IMR-90 (cell line): ENCODE measurements around the gene APOBEC3B. TPM values are rescaled to one million over a fixed set of nuclear protein-coding genes. Genes with fewer than 3 reads are reported as not detected.

ENCODE experiments used
- ATAC-seq: fragments of 200-7000 bp; cut with Tn5 transposase; 2 replicates; pipeline ENCODE4 v1.9.1; 2020; ENCODE audit warnings: low read depth, mild to moderate bottlenecking, moderate library complexity
- BruUV-seq: library from RNA; stranded (reverse); fragments of 400-500 nt; replicated peaks from 2 replicates; lab custom pipeline; 2021; lab: Mats Ljungman, UMichigan
- CTCF ChIA-PET: fragments of 300-600 bp; formaldehyde crosslinking; extraction: SDS; loops from one replicate; lab custom pipeline; 2021; ENCODE audit warnings: antibody characterized with exemption; lab: Yijun Ruan, JAX
- POLR2A ChIA-PET: fragments of 300-600 bp; sonication (Branson Sonifier 250); formaldehyde crosslinking; loops from one replicate; lab custom pipeline; 2022; ENCODE audit warnings: antibody characterized with exemption; ENCODE audit not compliant: unreplicated experiment; lab: Charles Lee
- DNase-seq: peaks from one replicate; pipeline ENCODE4 v3.0.0; 2013
- H2AFZ ChIP-seq: replicated peaks from 2 replicates; pipeline ENCODE3; 2013; ENCODE audit warnings: low read length, mild to moderate bottlenecking; ENCODE audit not compliant: poor library complexity
- H2AK5ac ChIP-seq: 2 replicates; pipeline ENCODE4 v1.6.1; 2013; ENCODE audit warnings: low read depth, low read length, inconsistent platforms
- H2AK9ac ChIP-seq: replicated peaks from 2 replicates; pipeline ENCODE3; 2013; ENCODE audit warnings: mild to moderate bottlenecking, low read depth, low read length, moderate library complexity; ENCODE audit not compliant: poor library complexity
- H2BK120ac ChIP-seq: 2 replicates; pipeline ENCODE4 v1.6.1; 2013; ENCODE audit warnings: low read depth, low read length, inconsistent platforms
- H2BK15ac ChIP-seq: 3 replicates; pipeline ENCODE4 v1.6.1; 2013; ENCODE audit warnings: low read depth, low read length, inconsistent platforms
- H2BK20ac ChIP-seq: 2 replicates; pipeline ENCODE4 v1.6.1; 2013; ENCODE audit warnings: low read depth, mild to moderate bottlenecking, inconsistent platforms, low read length, moderate library complexity
- H2BK5ac ChIP-seq: 2 replicates; pipeline ENCODE4 v1.6.1; 2013; ENCODE audit warnings: mild to moderate bottlenecking, low read depth, low read length, inconsistent platforms; ENCODE audit not compliant: poor library complexity, severe bottlenecking
- H3K14ac ChIP-seq: replicated peaks from 2 replicates; pipeline ENCODE4 v1.6.1; 2013; ENCODE audit warnings: low read depth, low read length, inconsistent platforms
- H3K18ac ChIP-seq: 2 replicates; pipeline ENCODE4 v1.6.1; 2013; ENCODE audit warnings: low read depth, low read length, control low read depth
- H3K23ac ChIP-seq: 2 replicates; pipeline ENCODE4 v1.6.1; 2013; ENCODE audit warnings: low read depth, low read length, inconsistent platforms
- H3K27ac ChIP-seq: 2 replicates; pipeline ENCODE4 v1.5.1; 2013; ENCODE audit warnings: mild to moderate bottlenecking, control low read depth, low read length; ENCODE audit not compliant: insufficient read depth
- H3K27me3 ChIP-seq: 2 replicates; pipeline ENCODE4 v1.6.1; 2013; ENCODE audit warnings: low read length; ENCODE audit not compliant: control insufficient read depth, insufficient read depth
- H3K36me3 ChIP-seq: 2 replicates; pipeline ENCODE4 v1.6.1; 2013; ENCODE audit warnings: low read length, mixed read lengths; ENCODE audit not compliant: control insufficient read depth, insufficient read depth
- H3K4ac ChIP-seq: 2 replicates; pipeline ENCODE4 v1.6.1; 2013; ENCODE audit warnings: low read depth, low read length, inconsistent platforms
- H3K4me1 ChIP-seq: 2 replicates; pipeline ENCODE4 v1.6.1; 2013; ENCODE audit warnings: low read length, mixed read lengths; ENCODE audit not compliant: control insufficient read depth, insufficient read depth
- H3K4me2 ChIP-seq: 2 replicates; pipeline ENCODE4 v1.6.1; 2013; ENCODE audit warnings: low read depth, mild to moderate bottlenecking, control low read depth, low read length, moderate library complexity
- H3K4me3 ChIP-seq: 2 replicates; pipeline ENCODE4 v1.5.1; 2013; ENCODE audit warnings: low read depth, mild to moderate bottlenecking, control low read depth, low read length, moderate library complexity; ENCODE audit not compliant: insufficient read depth
- H3K56ac ChIP-seq: 2 replicates; pipeline ENCODE4 v1.6.1; 2013; ENCODE audit warnings: low read length, inconsistent platforms; ENCODE audit not compliant: insufficient read depth; ENCODE audit errors: extremely low read depth
- H3K79me1 ChIP-seq, 2 experiments: 2 replicates each; pipeline ENCODE4 v1.6.1; 2013; ENCODE audit warnings: low read length in 2 of 2, inconsistent platforms in 1 of 2, low read depth in 1 of 2
- H3K9ac ChIP-seq: 2 replicates; pipeline ENCODE4 v1.6.1; 2013; ENCODE audit warnings: low read depth, low read length, control low read depth
- H3K9me1 ChIP-seq: 2 replicates; pipeline ENCODE4 v1.6.1; 2013; ENCODE audit warnings: low read length, inconsistent platforms; ENCODE audit not compliant: insufficient read depth
- H3K9me3 ChIP-seq: 2 replicates; pipeline ENCODE4 v1.6.1; 2013; ENCODE audit warnings: low read length; ENCODE audit not compliant: control insufficient read depth, insufficient read depth
- H4K20me1 ChIP-seq: 2 replicates; pipeline ENCODE4 v1.6.1; 2013; ENCODE audit warnings: low read length, inconsistent platforms; ENCODE audit not compliant: insufficient read depth
- H4K5ac ChIP-seq: 2 replicates; pipeline ENCODE4 v1.6.1; 2013; ENCODE audit warnings: mild to moderate bottlenecking, low read depth, low read length, control low read depth
- H4K8ac ChIP-seq, 2 experiments: 2 replicates each; pipeline ENCODE4 v1.6.1; 2013; ENCODE audit warnings: low read depth in 2 of 2, low read length in 2 of 2, control low read depth in 1 of 2, inconsistent platforms in 1 of 2
- H4K91ac ChIP-seq: 2 replicates; pipeline ENCODE4 v1.6.1; 2013; ENCODE audit warnings: low read depth, low read length, inconsistent platforms; ENCODE audit not compliant: insufficient read depth
- CEBPB ChIP-seq: IDR thresholded peaks from 2 replicates; pipeline ENCODE4 v1.6.1; 2012; ENCODE audit warnings: low read depth, low read length, improper control_type of control experiment
- CHD1 ChIP-seq: IDR thresholded peaks from 2 replicates; pipeline ENCODE4 v1.6.1; 2012; ENCODE audit warnings: low read depth, low read length, improper control_type of control experiment
- FOS ChIP-seq: fragments of 150-350 bp; IDR thresholded peaks from 2 replicates; pipeline ENCODE4 v1.6.1; 2016; ENCODE audit warnings: low read depth, low read length
- MAFK ChIP-seq: IDR thresholded peaks from 2 replicates; pipeline ENCODE4 v1.6.1; 2012; ENCODE audit warnings: low read depth, low read length, improper control_type of control experiment
- MAZ ChIP-seq: IDR thresholded peaks from 2 replicates; pipeline ENCODE4 v1.6.1; 2012; ENCODE audit warnings: low read depth, mild to moderate bottlenecking, low read length, improper control_type of control experiment, moderate library complexity, borderline replicate concordance
- MXI1 ChIP-seq: IDR thresholded peaks from 2 replicates; pipeline ENCODE4 v1.6.1; 2012; ENCODE audit warnings: low read depth, mild to moderate bottlenecking, low read length, moderate library complexity, borderline replicate concordance
- NFE2L2 ChIP-seq: fragments of 150-350 bp; IDR thresholded peaks from 2 replicates; pipeline ENCODE4 v1.6.1; 2016; ENCODE audit warnings: low read depth, mild to moderate bottlenecking, low read length
- RAD21 ChIP-seq: IDR thresholded peaks from 2 replicates; pipeline ENCODE4 v1.6.1; 2012; ENCODE audit warnings: low read length, improper control_type of control experiment
- RCOR1 ChIP-seq: IDR thresholded peaks from 2 replicates; pipeline ENCODE4 v1.6.1; 2012; ENCODE audit warnings: mild to moderate bottlenecking, low read length, improper control_type of control experiment; ENCODE audit not compliant: insufficient replicate concordance
- SMC3 ChIP-seq: fragments of 150-350 bp; IDR thresholded peaks from 2 replicates; pipeline ENCODE4 v1.6.1; 2016; ENCODE audit warnings: low read depth, mild to moderate bottlenecking, antibody characterized with exemption, low read length, moderate library complexity
- WGBS, 2 experiments: methylation state at CpG; one replicate each; pipeline versions ENCODE4 v1.1.5 to v1.1.7; 2013; ENCODE audit warnings: missing lambda C conversion rate in 2 of 2; ENCODE audit not compliant: insufficient read length in 1 of 2; ENCODE audit errors: extremely low coverage in 2 of 2; 5-methylcytosine and 5-hydroxymethylcytosine counted together
- dilution Hi-C: fragments of 300-500 bp; cut with HindIII; formaldehyde crosslinking; loops from one replicate; pipeline ENCODE4 v1.14.3; 2018; ENCODE audit warnings: low sequenced_read_pairs; ENCODE audit not compliant: unreplicated experiment
- in situ Hi-C: fragments of 300-500 bp; cut with MboI; formaldehyde crosslinking; loops from 3 replicates; pipeline ENCODE4 v1.14.3; 2019; ENCODE audit warnings: low sequenced_read_pairs, inconsistent platforms, mixed read lengths
- intact Hi-C: fragments of 100-400 bp; cut with micrococcal nuclease; formaldehyde crosslinking; loops from 2 replicates; pipeline ENCODE4 v1.10.0; 2022
- polyA plus RNA-seq, 3 experiments: library from polyadenylated mRNA; depleted of rRNA; stranded (reverse); fragments of >200 nt; gene quantifications; 2 replicates each; pipeline ENCODE4 v1.2.3, GENCODE V29; 2012; ENCODE audit warnings: low replicate concordance in 1 of 3
- total RNA-seq: library from RNA; depleted of rRNA; stranded (reverse); fragments of >200 nt; gene quantifications from 2 replicates; pipeline ENCODE4 v1.2.3, GENCODE V29; 2012
- TF ChIP-seq, protein P1 (sequence below): fragments of 150-350 bp; IDR thresholded peaks from 2 replicates; pipeline ENCODE4 v1.6.1; 2017; ENCODE audit warnings: mild to moderate bottlenecking, antibody characterized with exemption, low read length, low read depth
- TF ChIP-seq, protein P2 (sequence below): fragments of 150-350 bp; IDR thresholded peaks from 2 replicates; pipeline ENCODE4 v1.6.1; 2016; ENCODE audit warnings: low read depth, mild to moderate bottlenecking, low read length, moderate library complexity, borderline replicate concordance

Gene APOBEC3B
- total and polyA plus RNA-seq, 2 of the 4 experiments (the other 2 are of a cell fraction): 17.6 to 34.2 TPM

DNA sequence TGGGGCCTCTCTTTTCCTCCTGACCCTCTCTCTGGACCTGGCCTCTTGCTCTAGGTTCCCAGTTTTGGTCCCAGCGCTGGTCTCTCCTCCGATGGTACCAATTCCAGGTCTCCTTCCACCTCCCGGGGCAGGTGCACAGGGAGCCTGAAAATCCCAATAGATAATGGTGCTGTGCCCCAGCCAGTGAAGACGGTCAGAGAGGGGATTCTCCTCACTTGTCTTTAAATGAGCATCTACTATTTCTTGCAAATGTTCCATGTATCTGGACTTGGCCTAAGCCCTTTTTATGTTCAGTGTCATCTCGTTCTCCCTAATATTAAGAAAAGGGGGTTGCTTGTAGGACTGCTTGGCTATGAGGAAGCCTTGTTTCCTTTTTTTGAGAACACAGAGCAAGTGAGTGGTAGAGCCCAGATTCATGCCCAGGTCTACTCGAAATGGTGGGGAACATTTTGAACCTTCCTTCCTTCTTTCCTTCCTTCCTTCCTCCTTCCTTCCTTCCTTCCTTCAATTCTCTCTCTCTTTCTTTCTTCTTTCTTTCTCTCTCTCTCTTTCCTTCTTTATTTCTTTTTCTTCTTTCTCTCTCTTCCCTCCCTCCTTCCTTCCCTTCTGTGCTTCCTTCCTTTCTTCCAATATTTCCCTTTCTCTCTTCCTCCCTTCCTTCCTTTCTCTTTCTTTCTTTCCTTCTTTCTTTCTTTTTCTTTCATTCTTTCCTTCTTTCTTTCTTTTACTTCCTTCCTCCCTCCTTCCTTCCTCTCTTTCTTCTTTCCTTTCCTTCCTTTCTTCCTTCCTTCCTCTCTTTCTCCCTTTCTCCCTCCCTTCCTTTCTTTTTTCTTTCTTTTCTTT, 24.1 kb upstream of the APOBEC3B start:
- no peak overlapping the region for H3K23ac ChIP-seq
- H2BK15ac ChIP-seq: no peak overlapping the region
- H3K4ac ChIP-seq: no peak overlapping the region
- no peak overlapping the region for H2AK9ac ChIP-seq
- BruUV-seq: no TSS peak
- H3K27ac ChIP-seq: no peak overlapping the region
- no peak overlapping the region for H3K56ac ChIP-seq
- 43% methylated on average over 1 of the region's 6 CpGs; no CpG with 5 or more reads in 1 of the 2 experiments for WGBS, 2 experiments
- no peak overlapping the region for H3K4me2 ChIP-seq
- H3K79me1 ChIP-seq: no peaks in the 10 kb centered on the region
- H2AK5ac ChIP-seq: no peak overlapping the region
- H2AFZ ChIP-seq: no peak overlapping the region
- no peaks in the 10 kb centered on the region for H3K9me3 ChIP-seq
- TF ChIP-seq MAFK: no peak
- TF ChIP-seq, protein P1, sequence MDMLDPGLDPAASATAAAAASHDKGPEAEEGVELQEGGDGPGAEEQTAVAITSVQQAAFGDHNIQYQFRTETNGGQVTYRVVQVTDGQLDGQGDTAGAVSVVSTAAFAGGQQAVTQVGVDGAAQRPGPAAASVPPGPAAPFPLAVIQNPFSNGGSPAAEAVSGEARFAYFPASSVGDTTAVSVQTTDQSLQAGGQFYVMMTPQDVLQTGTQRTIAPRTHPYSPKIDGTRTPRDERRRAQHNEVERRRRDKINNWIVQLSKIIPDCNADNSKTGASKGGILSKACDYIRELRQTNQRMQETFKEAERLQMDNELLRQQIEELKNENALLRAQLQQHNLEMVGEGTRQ: no peak
- TF ChIP-seq CEBPB: no peak
- no peak for TF ChIP-seq RAD21
- TF ChIP-seq, protein P2, sequence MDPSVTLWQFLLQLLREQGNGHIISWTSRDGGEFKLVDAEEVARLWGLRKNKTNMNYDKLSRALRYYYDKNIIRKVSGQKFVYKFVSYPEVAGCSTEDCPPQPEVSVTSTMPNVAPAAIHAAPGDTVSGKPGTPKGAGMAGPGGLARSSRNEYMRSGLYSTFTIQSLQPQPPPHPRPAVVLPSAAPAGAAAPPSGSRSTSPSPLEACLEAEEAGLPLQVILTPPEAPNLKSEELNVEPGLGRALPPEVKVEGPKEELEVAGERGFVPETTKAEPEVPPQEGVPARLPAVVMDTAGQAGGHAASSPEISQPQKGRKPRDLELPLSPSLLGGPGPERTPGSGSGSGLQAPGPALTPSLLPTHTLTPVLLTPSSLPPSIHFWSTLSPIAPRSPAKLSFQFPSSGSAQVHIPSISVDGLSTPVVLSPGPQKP: no peak
- no peak for TF ChIP-seq RCOR1
- TF ChIP-seq CHD1: no peak
- no peak for TF ChIP-seq NFE2L2
- TF ChIP-seq FOS: no peak
- TF ChIP-seq MXI1: no peak
- no peak for TF ChIP-seq SMC3
- TF ChIP-seq MAZ: no peak
- no peaks in the 10 kb centered on the region; the same call in 1 of the 2 replicates for H4K20me1 ChIP-seq
- no peak for DNase-seq
- H3K9me1 ChIP-seq: no peaks in the 10 kb centered on the region
- no peaks in the 10 kb centered on the region for H3K36me3 ChIP-seq
- no peak overlapping the region for H2BK120ac ChIP-seq
- POLR2A ChIA-PET: no interaction called here
- H3K4me1 ChIP-seq: no peaks in the 10 kb centered on the region
- CTCF ChIA-PET: no interaction called here
- H2BK5ac ChIP-seq: no peak overlapping the region
- H4K8ac ChIP-seq: no peak overlapping the region
- dilution Hi-C loops (no loop called here), in situ Hi-C loops (no loop called here), intact Hi-C loops (no loop called here)
- H4K91ac ChIP-seq: no peak overlapping the region
- H3K9ac ChIP-seq: no peak overlapping the region
- H2BK20ac ChIP-seq: no peak overlapping the region
- no peak overlapping the region for H3K4me3 ChIP-seq
- H3K14ac ChIP-seq: no peak overlapping the region
- H3K27me3 ChIP-seq: peaks cover 53% of the 10 kb centered on the region
- no peak overlapping the region for H4K5ac ChIP-seq
- H3K18ac ChIP-seq: no peak overlapping the region
- ATAC-seq: no peak
